ENCODE measurements around the gene UBE4A. TPM values are rescaled to one million over a fixed set of nuclear protein-coding genes. Genes with fewer than 3 reads are reported as not detected.

UBE4A gene, protein sequence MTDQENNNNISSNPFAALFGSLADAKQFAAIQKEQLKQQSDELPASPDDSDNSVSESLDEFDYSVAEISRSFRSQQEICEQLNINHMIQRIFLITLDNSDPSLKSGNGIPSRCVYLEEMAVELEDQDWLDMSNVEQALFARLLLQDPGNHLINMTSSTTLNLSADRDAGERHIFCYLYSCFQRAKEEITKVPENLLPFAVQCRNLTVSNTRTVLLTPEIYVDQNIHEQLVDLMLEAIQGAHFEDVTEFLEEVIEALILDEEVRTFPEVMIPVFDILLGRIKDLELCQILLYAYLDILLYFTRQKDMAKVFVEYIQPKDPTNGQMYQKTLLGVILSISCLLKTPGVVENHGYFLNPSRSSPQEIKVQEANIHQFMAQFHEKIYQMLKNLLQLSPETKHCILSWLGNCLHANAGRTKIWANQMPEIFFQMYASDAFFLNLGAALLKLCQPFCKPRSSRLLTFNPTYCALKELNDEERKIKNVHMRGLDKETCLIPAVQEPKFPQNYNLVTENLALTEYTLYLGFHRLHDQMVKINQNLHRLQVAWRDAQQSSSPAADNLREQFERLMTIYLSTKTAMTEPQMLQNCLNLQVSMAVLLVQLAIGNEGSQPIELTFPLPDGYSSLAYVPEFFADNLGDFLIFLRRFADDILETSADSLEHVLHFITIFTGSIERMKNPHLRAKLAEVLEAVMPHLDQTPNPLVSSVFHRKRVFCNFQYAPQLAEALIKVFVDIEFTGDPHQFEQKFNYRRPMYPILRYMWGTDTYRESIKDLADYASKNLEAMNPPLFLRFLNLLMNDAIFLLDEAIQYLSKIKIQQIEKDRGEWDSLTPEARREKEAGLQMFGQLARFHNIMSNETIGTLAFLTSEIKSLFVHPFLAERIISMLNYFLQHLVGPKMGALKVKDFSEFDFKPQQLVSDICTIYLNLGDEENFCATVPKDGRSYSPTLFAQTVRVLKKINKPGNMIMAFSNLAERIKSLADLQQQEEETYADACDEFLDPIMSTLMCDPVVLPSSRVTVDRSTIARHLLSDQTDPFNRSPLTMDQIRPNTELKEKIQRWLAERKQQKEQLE
- total RNA-seq = 10 to 100 TPM; 45.6 to 46.0 TPM

DNA sequence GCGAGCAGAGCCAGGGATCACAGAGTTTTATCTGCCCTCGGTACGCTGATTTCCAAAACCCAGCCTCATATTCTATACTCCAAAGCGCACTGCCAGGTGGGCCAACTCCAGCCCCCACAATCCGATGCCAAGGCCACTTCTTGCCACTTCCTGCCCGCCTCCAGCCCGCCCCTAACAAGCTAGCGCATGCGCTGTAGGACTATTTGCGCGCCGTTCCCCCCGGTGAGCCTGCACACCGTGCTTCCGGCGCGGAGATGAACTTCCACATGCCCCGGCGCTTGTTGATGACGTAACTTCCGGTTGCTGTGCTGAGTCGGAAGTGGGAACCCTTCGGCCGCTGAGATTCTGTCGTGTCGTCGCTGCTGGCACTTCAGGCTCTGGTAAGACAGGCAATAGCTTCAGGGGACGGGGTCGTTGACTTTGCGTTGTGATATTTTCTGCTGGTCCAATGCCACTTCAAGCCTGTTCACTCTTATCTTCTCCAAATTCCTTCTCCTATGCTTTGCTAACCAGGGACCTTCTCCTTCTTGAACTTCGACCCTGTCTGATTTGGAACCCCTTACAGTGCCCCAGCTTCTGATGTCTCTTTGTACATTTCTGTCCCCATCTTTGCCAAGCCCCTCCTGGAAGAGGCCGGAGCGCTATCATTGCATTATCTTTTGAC lies at the start of gene UBE4A:
UBE4A (plus strand) TSS at position 306 of the 664 bp plus-strand sequence. CDS start 5,481 bp downstream, outside the sequence.
- peaks cover 3 to 5% of the 10 kb centered on the region in 2 donors for H3K36me3 Mint-ChIP-seq (ENCODE audit: insufficient read depth in 2 of 2)
- H3K4me1 Mint-ChIP-seq (ENCODE audit: low read depth) = peaks cover 54% of the 10 kb centered on the region
- no peaks in the 10 kb centered on the region for H3K9me3 Mint-ChIP-seq
- ATAC-seq (replicated peaks in 1 of 2) (peak; percentile 98), DNase-seq (peak; percentile 97 to 98)
- H3K27me3 Mint-ChIP-seq (ENCODE audit: low read depth) = no peaks in the 10 kb centered on the region
- peak within 1 kb of the TSS; percentile 95 for H3K27ac Mint-ChIP-seq
- peak within 1 kb of the TSS; percentile 93 to 95 for H3K4me3 Mint-ChIP-seq

DNA sequence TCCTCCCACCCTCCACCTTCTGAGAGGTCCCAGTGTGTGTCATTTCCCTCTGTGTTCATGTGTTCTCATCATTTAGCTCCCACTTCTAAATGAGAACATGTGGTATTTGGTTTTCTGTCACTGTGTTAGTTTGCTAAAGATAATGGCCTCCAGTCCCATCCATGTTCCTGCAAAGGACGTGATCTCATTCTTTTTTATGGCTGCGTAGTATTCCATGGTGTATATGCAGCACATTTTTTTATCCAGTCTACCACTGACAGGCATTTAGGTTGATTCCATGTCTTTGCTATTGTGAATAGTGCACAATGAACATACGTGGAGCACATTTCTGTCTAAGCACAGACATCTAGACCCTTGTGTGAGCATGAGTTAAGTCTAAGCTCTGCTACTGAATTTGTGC lies 49.1 kb upstream of the UBE4A start:
- H3K27ac Mint-ChIP-seq = peak overlapping the region; percentile 49
- H3K27me3 Mint-ChIP-seq (ENCODE audit: low read depth) = no peaks in the 10 kb centered on the region
- DNase-seq (no peak), ATAC-seq (replicated peaks in 1 of 2) (no peak)
- peaks cover 86% of the 10 kb centered on the region for H3K4me1 Mint-ChIP-seq (ENCODE audit: low read depth)
- peak overlapping the region in 1 of 2 donors; percentile 8 for H3K4me3 Mint-ChIP-seq
- peaks cover 29 to 53% of the 10 kb centered on the region in 2 donors for H3K36me3 Mint-ChIP-seq (ENCODE audit: insufficient read depth in 2 of 2)
- no peaks in the 10 kb centered on the region for H3K9me3 Mint-ChIP-seq

DNA sequence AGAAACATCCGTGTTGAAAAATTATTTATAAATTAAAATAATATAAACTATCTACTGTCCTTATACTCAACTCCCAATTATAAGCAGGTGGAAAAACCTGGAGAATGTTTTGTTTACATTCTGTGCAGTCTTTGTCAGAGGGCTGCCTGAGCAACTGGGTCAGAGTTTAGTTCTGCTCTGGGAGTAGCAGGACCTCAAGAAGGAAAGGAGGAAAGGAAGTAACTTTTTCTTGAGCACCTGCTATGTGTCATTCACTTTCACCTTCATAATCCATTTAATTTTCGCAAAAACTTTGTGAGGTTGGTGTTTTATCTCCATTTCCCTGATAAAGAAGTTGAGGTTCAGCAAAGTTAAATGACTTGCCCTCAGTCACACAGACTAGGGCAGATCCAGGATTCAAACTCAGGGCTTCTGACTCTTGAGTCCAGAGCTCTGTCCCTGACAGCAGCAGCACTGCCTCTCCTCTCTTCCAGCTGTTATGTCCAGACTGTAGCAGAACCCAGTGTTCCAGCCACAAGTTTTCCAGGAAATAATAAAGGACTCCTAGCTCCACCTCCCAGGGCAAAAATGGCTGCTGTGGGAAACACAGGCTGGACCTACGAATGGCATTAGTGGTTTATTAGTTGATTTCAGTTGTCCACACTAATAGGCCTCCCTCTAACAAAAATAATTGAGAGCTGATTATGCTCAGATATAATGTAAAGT lies 48.5 kb upstream of the UBE4A start:
- no peak for DNase-seq
- Mint-ChIP-seq H3K27me3 (ENCODE audit: low read depth) (no peaks in the 10 kb centered on the region), H3K36me3 (ENCODE audit: insufficient read depth in 2 of 2) (peaks cover 26 to 54% of the 10 kb centered on the region in 2 donors), H3K9me3 (no peaks in the 10 kb centered on the region), H3K27ac (peak overlapping the region; percentile 71), H3K4me1 (ENCODE audit: low read depth) (peaks cover 89% of the 10 kb centered on the region), H3K4me3 (peak overlapping the region in 1 of 2 donors; percentile 31)
- no peak for ATAC-seq (replicated peaks in 1 of 2)

DNA sequence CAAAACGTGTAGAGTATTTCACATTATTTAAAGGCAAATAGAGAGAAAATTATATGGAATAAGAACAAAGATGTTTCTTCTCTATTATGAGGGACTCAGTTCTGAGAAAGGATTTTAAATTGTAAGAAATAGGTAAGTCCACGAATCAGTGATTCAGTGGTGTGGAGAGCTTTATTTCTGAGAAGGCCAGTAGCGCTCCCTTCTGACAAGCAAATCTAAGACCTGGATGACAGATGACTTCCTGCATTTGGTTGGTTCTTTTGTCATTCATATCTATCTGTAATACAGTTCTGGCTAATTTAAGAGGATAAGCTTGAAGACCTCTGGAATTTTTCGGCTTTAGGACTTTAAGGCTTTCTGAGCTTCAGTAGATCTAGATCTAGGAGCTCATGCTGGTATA lies 47.9 kb upstream of the UBE4A start:
- Mint-ChIP-seq H3K27me3 (ENCODE audit: low read depth) (no peaks in the 10 kb centered on the region), H3K4me1 (ENCODE audit: low read depth) (peaks cover 91% of the 10 kb centered on the region), H3K4me3 (peak overlapping the region in 1 of 2 donors; percentile 31), H3K36me3 (ENCODE audit: insufficient read depth in 2 of 2) (peaks cover 23 to 51% of the 10 kb centered on the region in 2 donors), H3K9me3 (no peaks in the 10 kb centered on the region), H3K27ac (peak overlapping the region; percentile 71)
- no peak for ATAC-seq (replicated peaks in 1 of 2)
- no peak for DNase-seq

DNA sequence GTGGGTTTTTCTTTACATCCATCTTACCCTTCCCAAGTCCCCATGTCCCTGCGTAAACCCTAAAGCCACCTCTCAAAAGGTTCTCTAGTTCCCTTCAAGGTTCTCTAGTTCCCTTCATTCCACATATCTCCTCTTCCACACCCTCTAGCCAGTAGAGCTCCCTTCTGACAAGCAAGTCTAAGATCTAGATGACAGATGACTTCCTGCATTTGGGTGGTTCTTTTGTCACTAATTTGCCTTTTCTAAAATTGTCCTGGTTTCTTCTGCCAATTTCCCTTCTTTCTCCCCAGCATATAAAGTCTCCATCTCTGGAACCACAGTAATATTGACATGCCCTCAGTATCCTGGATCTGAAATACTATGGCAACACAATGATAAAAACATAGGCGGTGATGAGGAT lies 47.1 kb upstream of the UBE4A start:
- H3K27me3 Mint-ChIP-seq (ENCODE audit: low read depth) = no peaks in the 10 kb centered on the region
- H3K4me3 Mint-ChIP-seq = no peak overlapping the region
- peaks cover 91% of the 10 kb centered on the region for H3K4me1 Mint-ChIP-seq (ENCODE audit: low read depth)
- peak overlapping the region; percentile 71 for H3K27ac Mint-ChIP-seq
- H3K9me3 Mint-ChIP-seq = no peaks in the 10 kb centered on the region
- H3K36me3 Mint-ChIP-seq (ENCODE audit: insufficient read depth in 2 of 2) = peaks cover 21 to 52% of the 10 kb centered on the region in 2 donors
- no peak for DNase-seq
- no peak for ATAC-seq (replicated peaks in 1 of 2)

DNA sequence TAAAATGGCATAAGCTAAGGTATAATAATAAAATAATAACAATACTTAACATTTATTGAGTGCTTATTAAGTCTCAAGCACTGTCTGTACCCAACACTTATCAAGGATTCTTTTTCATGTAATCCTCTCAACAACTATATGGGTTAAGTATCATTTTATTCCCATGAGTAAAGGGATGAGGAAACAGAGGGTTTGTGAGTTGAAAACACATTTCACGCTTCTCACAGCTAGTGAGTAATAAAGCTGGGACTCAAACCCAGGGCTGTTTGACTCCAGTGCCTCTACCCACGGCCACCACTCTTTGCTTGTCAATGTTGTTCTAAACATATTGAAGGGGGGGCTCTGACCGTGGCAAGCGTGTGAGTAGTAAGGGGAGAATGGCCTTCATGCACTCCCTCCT lies 46.2 kb upstream of the UBE4A start:
- H3K36me3 Mint-ChIP-seq (ENCODE audit: insufficient read depth in 2 of 2) = peaks cover 21 to 48% of the 10 kb centered on the region in 2 donors
- no peaks in the 10 kb centered on the region for H3K27me3 Mint-ChIP-seq (ENCODE audit: low read depth)
- no peak for DNase-seq
- ATAC-seq (replicated peaks in 1 of 2) = no peak
- H3K9me3 Mint-ChIP-seq = no peaks in the 10 kb centered on the region
- no peak overlapping the region for H3K27ac Mint-ChIP-seq
- H3K4me1 Mint-ChIP-seq (ENCODE audit: low read depth) = peaks cover 89% of the 10 kb centered on the region
- H3K4me3 Mint-ChIP-seq = no peak overlapping the region

DNA sequence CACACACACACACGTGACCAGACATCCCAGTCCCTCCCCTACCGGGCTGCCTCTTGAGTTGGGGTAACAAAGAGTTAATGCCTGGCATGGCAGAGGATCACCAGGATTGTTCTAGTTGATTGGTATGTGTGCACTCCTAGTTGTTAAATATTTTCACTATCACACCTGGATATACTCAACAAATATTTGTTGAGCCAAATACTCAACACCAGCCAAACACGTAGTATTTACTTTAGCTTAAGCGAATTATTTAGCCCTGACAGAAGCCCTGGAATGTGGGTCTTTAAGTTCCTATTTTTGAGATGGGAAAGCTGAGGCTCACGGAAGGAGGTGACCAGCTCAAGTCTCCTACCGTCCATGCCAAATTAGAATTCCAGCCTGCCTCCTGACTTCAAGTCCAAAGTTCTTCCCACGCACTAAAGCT lies 44.4 kb upstream of the UBE4A start:
- H3K4me1 Mint-ChIP-seq (ENCODE audit: low read depth) = peaks cover 90% of the 10 kb centered on the region
- DNase-seq (no peak), ATAC-seq (replicated peaks in 1 of 2) (no peak)
- no peaks in the 10 kb centered on the region for H3K9me3 Mint-ChIP-seq
- peak overlapping the region; percentile 62 for H3K27ac Mint-ChIP-seq
- peak overlapping the region; percentile 63 to 65 for H3K4me3 Mint-ChIP-seq
- no peaks in the 10 kb centered on the region for H3K27me3 Mint-ChIP-seq (ENCODE audit: low read depth)
- H3K36me3 Mint-ChIP-seq (ENCODE audit: insufficient read depth in 2 of 2) = peaks cover 14 to 36% of the 10 kb centered on the region in 2 donors

DNA sequence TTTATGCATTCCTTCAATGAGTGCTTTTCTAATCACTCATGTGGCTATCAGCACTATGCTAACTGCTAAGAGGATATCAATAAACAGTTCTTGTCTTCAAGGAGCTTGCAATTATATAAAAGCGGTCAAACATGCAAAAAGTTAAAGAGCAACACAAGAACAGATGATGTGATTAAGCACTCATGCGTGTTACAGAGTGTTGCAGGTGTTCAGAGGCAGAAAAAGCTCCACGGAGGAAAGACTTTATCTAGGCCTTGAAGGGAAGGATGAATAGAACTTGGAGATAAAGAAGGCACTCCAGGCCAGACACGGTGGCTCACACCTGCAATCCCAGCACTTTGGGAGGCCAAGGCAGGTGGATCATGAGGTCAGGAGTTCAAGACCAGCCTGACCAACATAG lies 41.3 kb upstream of the UBE4A start:
- no peaks in the 10 kb centered on the region for H3K27me3 Mint-ChIP-seq (ENCODE audit: low read depth)
- H3K4me1 Mint-ChIP-seq (ENCODE audit: low read depth) = peaks cover 80% of the 10 kb centered on the region
- no peak overlapping the region for H3K4me3 Mint-ChIP-seq
- ATAC-seq (replicated peaks in 1 of 2) (no peak), DNase-seq (no peak)
- H3K9me3 Mint-ChIP-seq = no peaks in the 10 kb centered on the region
- peaks cover 5 to 19% of the 10 kb centered on the region in 2 donors for H3K36me3 Mint-ChIP-seq (ENCODE audit: insufficient read depth in 2 of 2)
- H3K27ac Mint-ChIP-seq = no peak overlapping the region

DNA sequence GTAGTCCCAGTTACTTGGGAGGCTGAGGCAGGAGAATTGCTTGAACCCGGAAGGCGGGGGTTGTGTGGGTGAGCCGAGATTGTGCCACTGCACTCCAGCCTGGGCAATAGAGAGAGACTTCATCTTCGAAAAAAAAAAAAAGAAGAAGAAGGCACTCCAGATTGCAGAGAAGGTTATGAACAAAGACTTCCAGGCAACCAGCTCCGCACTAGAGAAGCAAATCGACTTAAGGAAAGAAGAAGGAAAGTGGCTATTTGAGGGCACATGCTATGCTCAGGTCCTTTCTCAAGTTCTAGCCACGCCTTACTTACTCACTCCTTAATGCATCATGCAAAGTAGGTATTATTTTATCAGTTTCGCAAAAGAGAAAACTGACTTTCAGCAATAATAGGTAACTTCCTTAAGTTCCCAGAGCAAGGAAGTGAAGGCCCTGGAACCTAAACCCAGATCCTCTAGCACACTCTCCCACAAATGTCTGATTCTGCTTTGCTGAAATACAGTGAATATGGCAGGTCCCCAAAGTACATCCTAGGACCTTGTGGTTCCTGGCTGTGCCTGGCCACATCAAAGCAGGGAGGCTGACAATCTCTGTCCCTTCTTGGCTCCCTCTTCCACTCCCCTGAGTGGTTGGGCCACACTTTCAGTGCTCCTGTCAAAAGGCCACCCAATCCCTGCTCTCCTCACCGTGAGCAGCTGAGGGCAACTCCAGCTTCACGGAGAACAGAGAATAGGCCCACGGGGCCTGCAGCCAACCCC lies 40.6 kb upstream of the UBE4A start:
- Mint-ChIP-seq H3K36me3 (ENCODE audit: insufficient read depth in 2 of 2) (peaks cover 5 to 16% of the 10 kb centered on the region in 2 donors), H3K27me3 (ENCODE audit: low read depth) (no peaks in the 10 kb centered on the region), H3K4me1 (ENCODE audit: low read depth) (peaks cover 78% of the 10 kb centered on the region), H3K27ac (no peak overlapping the region), H3K4me3 (no peak overlapping the region), H3K9me3 (no peaks in the 10 kb centered on the region)
- DNase-seq (no peak), ATAC-seq (replicated peaks in 1 of 2) (no peak)

DNA sequence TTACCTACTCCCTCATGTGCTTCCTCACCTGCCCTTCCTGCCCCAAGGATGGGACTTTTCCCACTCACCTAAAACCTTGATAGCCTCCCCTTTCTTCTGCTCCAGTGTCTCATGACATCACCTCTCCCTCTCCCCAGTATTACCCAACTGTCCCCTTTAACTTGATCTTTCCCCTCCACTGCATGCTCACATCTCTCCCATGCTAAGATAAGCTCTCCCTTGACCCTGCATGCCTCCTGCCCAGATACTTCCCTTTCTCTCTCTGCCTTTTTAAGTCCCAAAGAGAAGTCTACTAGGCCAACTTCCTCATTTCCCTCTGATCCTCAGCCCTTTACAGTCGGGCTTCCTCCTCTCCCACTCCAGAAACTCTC lies 40.1 kb upstream of the UBE4A start:
- H3K27me3 Mint-ChIP-seq (ENCODE audit: low read depth) = no peaks in the 10 kb centered on the region
- H3K9me3 Mint-ChIP-seq = no peaks in the 10 kb centered on the region
- DNase-seq (no peak), ATAC-seq (replicated peaks in 1 of 2) (no peak)
- H3K4me3 Mint-ChIP-seq = no peak overlapping the region
- H3K4me1 Mint-ChIP-seq (ENCODE audit: low read depth) = peaks cover 72% of the 10 kb centered on the region
- peak overlapping the region; percentile 18 for H3K27ac Mint-ChIP-seq
- peaks cover 2 to 15% of the 10 kb centered on the region in 2 donors for H3K36me3 Mint-ChIP-seq (ENCODE audit: insufficient read depth in 2 of 2)

DNA sequence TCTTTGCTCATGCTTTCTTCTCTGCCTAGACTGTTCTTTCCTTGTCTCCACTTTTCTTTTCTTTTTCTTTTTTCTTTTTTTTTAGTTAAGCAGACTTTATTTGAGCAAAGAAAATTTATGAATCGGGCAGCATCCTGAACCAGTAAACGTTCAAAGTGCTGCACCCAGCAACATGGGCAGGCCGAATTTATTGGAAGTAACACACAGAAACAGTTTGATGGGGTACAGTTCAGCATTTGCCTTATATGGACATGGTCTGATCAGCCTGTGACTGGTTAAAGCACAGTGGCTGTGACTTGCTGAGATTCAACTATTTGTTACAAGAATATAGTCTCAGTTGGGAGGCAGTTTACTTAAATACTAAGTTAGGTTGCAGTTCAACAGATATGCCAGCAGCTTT lies 38.9 kb upstream of the UBE4A start:
- H3K27me3 Mint-ChIP-seq (ENCODE audit: low read depth) = no peaks in the 10 kb centered on the region
- peak overlapping the region; percentile 17 for H3K27ac Mint-ChIP-seq
- no peak overlapping the region for H3K4me3 Mint-ChIP-seq
- H3K4me1 Mint-ChIP-seq (ENCODE audit: low read depth) = peaks cover 62% of the 10 kb centered on the region
- ATAC-seq (replicated peaks in 1 of 2) = no peak
- H3K9me3 Mint-ChIP-seq = no peaks in the 10 kb centered on the region
- peaks cover 2 to 10% of the 10 kb centered on the region in 2 donors for H3K36me3 Mint-ChIP-seq (ENCODE audit: insufficient read depth in 2 of 2)
- DNase-seq = no peak

Measured in activated T-cell treated with anti-CD3 and anti-CD28 coated beads, Interleukin-2, amount 50 U/mL, for 72 hours (primary cell).